Endothelial cell (in vitro differentiated cells): Measurements from ENCODE around the gene SART3. TPM values are rescaled to one million over a fixed set of nuclear protein-coding genes. Genes with fewer than 3 reads are reported as not detected.

Source experiments
- DNase-seq: peaks from one replicate; pipeline ENCODE4 v3.0.0; 2021; ENCODE audit warnings: low spot score
- H3K27ac Mint-ChIP-seq: one replicate; pipeline ENCODE4 v1.8.0; 2021; ENCODE audit warnings: mixed read lengths, inconsistent platforms; ENCODE audit not compliant: unreplicated experiment
- H3K27me3 Mint-ChIP-seq: one replicate; pipeline ENCODE4 v1.8.0; 2021; ENCODE audit warnings: mild to moderate bottlenecking, moderate library complexity, mixed read lengths, inconsistent platforms; ENCODE audit not compliant: unreplicated experiment
- H3K36me3 Mint-ChIP-seq: one replicate; pipeline ENCODE4 v1.8.0; 2021; ENCODE audit warnings: mild to moderate bottlenecking, low read depth, mixed read lengths, inconsistent platforms; ENCODE audit not compliant: unreplicated experiment
- H3K4me1 Mint-ChIP-seq: one replicate; pipeline ENCODE4 v1.8.0; 2021; ENCODE audit warnings: mild to moderate bottlenecking, mixed read lengths, inconsistent platforms; ENCODE audit not compliant: unreplicated experiment
- H3K4me3 Mint-ChIP-seq: one replicate; pipeline ENCODE4 v1.8.0; 2021; ENCODE audit warnings: mild to moderate bottlenecking, mixed read lengths, inconsistent platforms; ENCODE audit not compliant: unreplicated experiment
- H3K9me3 Mint-ChIP-seq: one replicate; pipeline ENCODE4 v1.8.0; 2021; ENCODE audit warnings: mixed read lengths, inconsistent platforms; ENCODE audit not compliant: unreplicated experiment
- CTCF ChIP-seq: fragments of 200-600 bp; sonication (generic); IDR thresholded peaks from one replicate; pipeline ENCODE4 v1.5.0; 2021; ENCODE audit warnings: antibody characterized with exemption; ENCODE audit not compliant: unreplicated experiment
- total RNA-seq: library from RNA; stranded (reverse); fragmentation: NEBNext Ultra II Directional; extraction: Animal tissue kit (Norgen Biotek cat#: 25700); gene quantifications from one replicate; pipeline ENCODE4 v1.2.1, GENCODE V29; 2021; ENCODE audit not compliant: unreplicated experiment

The SART3 gene
- total RNA-seq, 1 donor from 2014 or later, result 67.8 TPM

GRCh38 chr12:108568338-108569154, 7.6 kb upstream of the SART3 start:
- Mint-ChIP-seq H3K27ac (no peak overlapping the region), H3K27me3 (peaks cover 2% of the 10 kb centered on the region), H3K36me3 (peaks cover 30% of the 10 kb centered on the region), H3K9me3 (no peaks in the 10 kb centered on the region), H3K4me1 (peaks cover 3% of the 10 kb centered on the region), H3K4me3 (peak overlapping the region; percentile 11)
- TF ChIP-seq CTCF, result no peak
- DNase-seq, result no peak

GRCh38 chr12:108567406-108568337, 6.7 kb upstream of the SART3 start:
- Mint-ChIP-seq H3K4me3 (peak overlapping the region; percentile 62), H3K36me3 (peaks cover 30% of the 10 kb centered on the region), H3K4me1 (peaks cover 7% of the 10 kb centered on the region), H3K27ac (peak overlapping the region; percentile 42), H3K27me3 (peaks cover 6% of the 10 kb centered on the region), H3K9me3 (no peaks in the 10 kb centered on the region)
- no peak for DNase-seq
- TF ChIP-seq CTCF, result no peak

GRCh38 chr12:108566452-108566851, 5.5 kb upstream of the SART3 start:
- Mint-ChIP-seq H3K9me3 (no peaks in the 10 kb centered on the region), H3K36me3 (peaks cover 30% of the 10 kb centered on the region)
- no peak for DNase-seq

GRCh38 chr12:108565976-108566375, 5.0 kb upstream of the SART3 start:
- H3K27me3 Mint-ChIP-seq, result peaks cover 11% of the 10 kb centered on the region
- no peak overlapping the region for H3K27ac Mint-ChIP-seq
- H3K4me3 Mint-ChIP-seq, result peak overlapping the region; percentile 17
- peaks cover 33% of the 10 kb centered on the region for H3K36me3 Mint-ChIP-seq
- no peak for TF ChIP-seq CTCF
- DNase-seq, result no peak
- H3K9me3 Mint-ChIP-seq, result no peaks in the 10 kb centered on the region
- H3K4me1 Mint-ChIP-seq, result peaks cover 10% of the 10 kb centered on the region

More at GRCh38 chr12:108566452-108566851, 5.5 kb upstream of the SART3 start:
- Mint-ChIP-seq H3K27me3 (peaks cover 6% of the 10 kb centered on the region), H3K4me1 (peaks cover 7% of the 10 kb centered on the region), H3K27ac (no peak overlapping the region), H3K4me3 (no peak overlapping the region)
- no peak for TF ChIP-seq CTCF
